GM23338 (cell line): ENCODE measurements around the gene ALOX12. TPM values are rescaled to one million over a fixed set of nuclear protein-coding genes. Genes with fewer than 3 reads are reported as not detected.
A peak's percentile ranks its signal among the peaks of the same experiment; 100 is the strongest.
"Not testable (repeated sequence)": the region's sequence is repeated elsewhere in the genome, so short reads cannot be mapped to it uniquely, and the experiment has no call there.

Experiments
- ATAC-seq: fragments of 200-7000 bp; cut with Tn5 transposase; 3 replicates; pipeline ENCODE4 v1.9.1; 2020
- DNase-seq: peaks from one replicate; pipeline ENCODE4 v3.0.0-alpha.2; 2015; ENCODE audit warnings: low spot score
- H2AFZ ChIP-seq: fragments of 200-600 bp; sonication (generic); 2 replicates; pipeline ENCODE4 v1.8.0; 2016; ENCODE audit warnings: antibody characterized with exemption, mild to moderate bottlenecking, moderate library complexity
- H3F3A ChIP-seq: fragments of 200-600 bp; sonication (generic); replicated peaks from 2 replicates; pipeline ENCODE4 v1.8.0; 2017; ENCODE audit warnings: antibody characterized with exemption, mixed run types, low read depth
- H3K27ac ChIP-seq: fragments of 200-600 bp; sonication (generic); 2 replicates; pipeline ENCODE4 v1.6.1; 2016; ENCODE audit warnings: low read depth
- H3K27me3 ChIP-seq: fragments of 200-600 bp; sonication (generic); 2 replicates; pipeline ENCODE4 v1.8.0; 2016; ENCODE audit warnings: mild to moderate bottlenecking, mixed run types, moderate library complexity; ENCODE audit not compliant: insufficient read depth
- H3K36me3 ChIP-seq: fragments of 200-600 bp; sonication (generic); 2 replicates; pipeline ENCODE4 v1.8.0; 2016; ENCODE audit warnings: mild to moderate bottlenecking; ENCODE audit not compliant: insufficient read depth
- H3K4me1 ChIP-seq: fragments of 200-600 bp; sonication (generic); 2 replicates; pipeline ENCODE4 v1.8.0; 2016; ENCODE audit warnings: mild to moderate bottlenecking, moderate library complexity; ENCODE audit not compliant: insufficient read depth
- H3K4me2 ChIP-seq: fragments of 200-600 bp; sonication (generic); 2 replicates; pipeline ENCODE4 v1.7.1; 2017; ENCODE audit warnings: mixed run types
- H3K4me3 ChIP-seq: fragments of 200-600 bp; sonication (generic); 2 replicates; pipeline ENCODE4 v1.6.1; 2016; ENCODE audit warnings: mixed run types
- H3K79me2 ChIP-seq: fragments of 200-600 bp; sonication (generic); replicated peaks from 2 replicates; pipeline ENCODE4 v1.8.0; 2017; ENCODE audit warnings: mild to moderate bottlenecking; ENCODE audit not compliant: insufficient read depth
- H3K9me2 ChIP-seq: fragments of 200-600 bp; sonication (generic); 2 replicates; pipeline ENCODE4 v1.8.0; 2017; ENCODE audit not compliant: insufficient read depth
- H4K20me1 ChIP-seq: fragments of 200-600 bp; sonication (generic); replicated peaks from 2 replicates; pipeline ENCODE4 v1.8.0; 2017; ENCODE audit warnings: mild to moderate bottlenecking; ENCODE audit not compliant: insufficient read depth
- H3K27ac Mint-ChIP-seq: 2 replicates; pipeline ENCODE4 v1.8.0; 2020; ENCODE audit warnings: inconsistent platforms, mild to moderate bottlenecking, moderate library complexity, mixed read lengths
- H3K27me3 Mint-ChIP-seq: 3 replicates; pipeline ENCODE4 v1.8.0; 2022; ENCODE audit warnings: low read depth, mild to moderate bottlenecking, moderate library complexity, mixed read lengths, inconsistent platforms; ENCODE audit not compliant: insufficient read depth, poor library complexity
- H3K36me3 Mint-ChIP-seq: 3 replicates; pipeline ENCODE4 v1.8.0; 2021; ENCODE audit warnings: low read depth, mild to moderate bottlenecking, inconsistent platforms, moderate library complexity, mixed read lengths
- H3K4me1 Mint-ChIP-seq: 3 replicates; pipeline ENCODE4 v1.8.0; 2020; ENCODE audit warnings: mild to moderate bottlenecking, inconsistent platforms, mixed read lengths
- H3K4me3 Mint-ChIP-seq: 3 replicates; pipeline ENCODE4 v1.8.0; 2021; ENCODE audit warnings: moderate library complexity, mild to moderate bottlenecking, inconsistent platforms, mixed read lengths
- H3K9me3 Mint-ChIP-seq: 3 replicates; pipeline ENCODE4 v1.8.0; 2020; ENCODE audit warnings: moderate library complexity, mild to moderate bottlenecking, inconsistent platforms, mixed read lengths
- CREB1 ChIP-seq: fragments of 250-450 bp; sonication (Bioruptor Pico); IDR thresholded peaks from 2 replicates; pipeline ENCODE4 v1.5.0; 2020; ENCODE audit warnings: low read depth, mild to moderate bottlenecking, moderate library complexity
- EZH2 ChIP-seq: fragments of 200-600 bp; sonication (generic); IDR thresholded peaks from one replicate; pipeline ENCODE4 v1.8.0; 2017; ENCODE audit warnings: antibody characterized with exemption, mild to moderate bottlenecking, low read depth; ENCODE audit not compliant: unreplicated experiment
- EZH2phosphoT487 ChIP-seq: fragments of 200-600 bp; sonication (generic); IDR thresholded peaks from one replicate; pipeline ENCODE4 v1.8.1; 2018; ENCODE audit warnings: antibody characterized with exemption; ENCODE audit not compliant: unreplicated experiment
- JUNB ChIP-seq: IDR thresholded peaks from one replicate; pipeline ENCODE4 v1.6.1; 2016; ENCODE audit warnings: antibody characterized with exemption; ENCODE audit not compliant: unreplicated experiment
- NANOG ChIP-seq: IDR thresholded peaks from 2 replicates; pipeline ENCODE4 v1.6.1; 2016; ENCODE audit warnings: antibody characterized with exemption, borderline replicate concordance
- POLR2AphosphoS5 ChIP-seq: IDR thresholded peaks from 2 replicates; pipeline ENCODE4 v1.6.1; 2016; ENCODE audit warnings: antibody characterized with exemption, low read depth
- STAT1 ChIP-seq: IDR thresholded peaks from one replicate; pipeline ENCODE4 v1.6.1; 2016; ENCODE audit warnings: antibody characterized with exemption; ENCODE audit not compliant: unreplicated experiment
- ZNF114 ChIP-seq: fragments of 250-450 bp; sonication (Bioruptor Pico); IDR thresholded peaks from 2 replicates; pipeline ENCODE4 v1.5.0; 2020; ENCODE audit warnings: mild to moderate bottlenecking, moderate library complexity
- ZNF331 ChIP-seq: fragments of 250-450 bp; sonication (Bioruptor Pico); IDR thresholded peaks from 2 replicates; pipeline ENCODE4 v1.5.0; 2020; ENCODE audit warnings: low read depth, mild to moderate bottlenecking, moderate library complexity
- polyA plus RNA-seq: library from polyadenylated mRNA; unstranded; fragments of >200 nt; fragmentation: Nextera tagmentation; extraction: Ambion mirVana; gene quantifications from 2 replicates; pipeline ENCODE4 v1.2.1, GENCODE V29; 2016
- total RNA-seq: library from RNA; depleted of rRNA; stranded (reverse); fragments of >200 nt; shearing (Covaris generic); gene quantifications from 2 replicates; pipeline ENCODE4 v1.2.3, GENCODE V29; 2014
- TF ChIP-seq, protein P1 (sequence below), 2 experiments: fragments of 200-600 bp in 1 of 2; sonication (generic) in 1 of 2; conservative IDR thresholded peaks; 2 replicates each; pipeline versions ENCODE4 v1.5.1 to v1.6.1; 2016 to 2017; ENCODE audit warnings: antibody characterized with exemption in 2 of 2, low read depth in 2 of 2, mild to moderate bottlenecking in 2 of 2, moderate library complexity in 1 of 2
- TF ChIP-seq, protein P2 (sequence below): IDR thresholded peaks from one replicate; pipeline ENCODE4 v1.6.1; 2018; ENCODE audit warnings: antibody characterized with exemption; ENCODE audit not compliant: unreplicated experiment
- TF ChIP-seq, protein P3 (sequence below): IDR thresholded peaks from 2 replicates; pipeline ENCODE4 v1.6.1; 2016; ENCODE audit warnings: antibody characterized with exemption

The ALOX12 gene
- total and polyA plus RNA-seq, 2 experiments from 2014 or later, result 1.2 to 1.8 TPM

DNA sequence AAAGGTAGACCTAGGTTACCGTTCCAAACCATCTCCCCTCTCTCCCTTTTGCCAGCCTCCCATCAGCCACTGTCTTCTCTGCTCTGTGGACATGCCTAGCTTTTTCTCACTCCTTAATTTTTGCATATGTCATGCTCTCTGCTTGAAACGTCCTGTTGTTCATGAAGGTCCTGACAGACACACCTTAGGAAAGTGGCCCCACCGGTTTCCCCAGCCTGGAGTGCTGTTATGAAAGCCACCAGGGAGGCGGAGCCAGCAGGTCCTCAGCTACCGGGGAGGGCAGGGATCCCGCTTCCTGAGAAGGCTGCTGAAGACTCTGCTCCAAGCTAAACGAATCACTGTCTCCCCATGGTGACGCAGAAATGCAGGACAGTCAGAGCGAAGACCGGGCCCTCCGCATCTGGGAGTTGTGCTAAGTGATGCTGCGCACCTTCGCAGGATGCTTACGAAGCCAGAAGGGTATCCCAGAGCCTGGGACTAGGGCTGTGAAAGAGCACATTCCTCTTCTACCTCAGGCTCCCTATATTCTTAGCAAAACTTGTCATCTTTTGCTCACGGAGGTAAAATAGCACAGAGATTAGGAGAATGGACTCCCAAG, 50.4 kb downstream of the ALOX12 start (continued):
- no peak for TF ChIP-seq ZNF331 (CRISPR knock-in tag)
- no peak for TF ChIP-seq STAT1
- TF ChIP-seq JUNB, result no peak
- no peak for TF ChIP-seq CREB1 (CRISPR knock-in tag)
- TF ChIP-seq, protein P1, sequence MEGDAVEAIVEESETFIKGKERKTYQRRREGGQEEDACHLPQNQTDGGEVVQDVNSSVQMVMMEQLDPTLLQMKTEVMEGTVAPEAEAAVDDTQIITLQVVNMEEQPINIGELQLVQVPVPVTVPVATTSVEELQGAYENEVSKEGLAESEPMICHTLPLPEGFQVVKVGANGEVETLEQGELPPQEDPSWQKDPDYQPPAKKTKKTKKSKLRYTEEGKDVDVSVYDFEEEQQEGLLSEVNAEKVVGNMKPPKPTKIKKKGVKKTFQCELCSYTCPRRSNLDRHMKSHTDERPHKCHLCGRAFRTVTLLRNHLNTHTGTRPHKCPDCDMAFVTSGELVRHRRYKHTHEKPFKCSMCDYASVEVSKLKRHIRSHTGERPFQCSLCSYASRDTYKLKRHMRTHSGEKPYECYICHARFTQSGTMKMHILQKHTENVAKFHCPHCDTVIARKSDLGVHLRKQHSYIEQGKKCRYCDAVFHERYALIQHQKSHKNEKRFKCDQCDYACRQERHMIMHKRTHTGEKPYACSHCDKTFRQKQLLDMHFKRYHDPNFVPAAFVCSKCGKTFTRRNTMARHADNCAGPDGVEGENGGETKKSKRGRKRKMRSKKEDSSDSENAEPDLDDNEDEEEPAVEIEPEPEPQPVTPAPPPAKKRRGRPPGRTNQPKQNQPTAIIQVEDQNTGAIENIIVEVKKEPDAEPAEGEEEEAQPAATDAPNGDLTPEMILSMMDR (conservative IDR thresholded peaks at IDR 0.05; ENCODE audit: low read depth in 2 of 2), result no peak
- no peak for TF ChIP-seq ZNF114
- TF ChIP-seq EZH2phosphoT487, result no peak

DNA sequence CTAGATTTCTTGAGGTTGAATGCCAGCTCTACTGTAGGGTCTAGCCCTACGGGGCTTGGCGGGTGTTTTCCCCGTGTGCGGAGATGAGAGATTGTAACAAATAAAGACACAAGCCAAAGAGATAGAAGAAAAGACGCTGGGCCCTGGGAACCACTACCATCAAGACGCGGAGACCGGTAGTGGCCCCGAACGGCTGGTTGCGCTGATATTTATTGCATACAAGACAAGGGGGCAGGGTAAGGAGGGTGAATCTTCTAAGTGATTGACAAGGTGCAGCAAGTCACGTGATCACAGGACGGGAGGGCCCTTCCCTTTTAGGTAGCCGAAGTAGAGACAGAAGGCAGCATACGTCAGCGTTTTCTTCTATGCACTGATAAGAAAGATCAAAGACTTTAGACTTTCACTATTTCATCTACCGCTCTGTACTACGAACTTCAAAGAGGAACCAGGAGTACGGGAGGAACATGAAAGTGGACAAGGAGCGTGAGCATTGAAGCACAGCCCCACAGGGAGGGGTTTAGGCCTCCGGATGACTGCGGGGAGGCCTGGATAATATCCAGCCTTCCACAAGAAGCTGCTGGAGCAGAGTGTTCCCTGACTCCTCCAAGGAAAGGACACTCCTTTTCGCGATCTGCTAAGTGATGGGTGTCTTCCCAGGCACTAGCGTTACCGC, 51.0 kb downstream of the ALOX12 start:
- H3K27me3 Mint-ChIP-seq, result peaks cover 43% of the 10 kb centered on the region
- not testable (repeated sequence) for H3K36me3 ChIP-seq, H3K4me1 ChIP-seq, H3F3A ChIP-seq, H3K27ac ChIP-seq, H3K79me2 ChIP-seq, H4K20me1 ChIP-seq, H3K9me3 Mint-ChIP-seq, ATAC-seq, H3K9me2 ChIP-seq, H3K36me3 Mint-ChIP-seq, H3K27ac Mint-ChIP-seq
- peak overlapping the region; percentile 72 for H3K4me3 Mint-ChIP-seq
- Histone ChIP-seq H3K4me3 (peak overlapping the region; percentile 65), H3K27me3 (peaks cover 58% of the 10 kb centered on the region), H2AFZ (peak overlapping the region; percentile 89), H3K4me2 (peak overlapping the region; percentile 96)
- DNase-seq, result peak; percentile 71
- peaks cover 20% of the 10 kb centered on the region for H3K4me1 Mint-ChIP-seq

DNA sequence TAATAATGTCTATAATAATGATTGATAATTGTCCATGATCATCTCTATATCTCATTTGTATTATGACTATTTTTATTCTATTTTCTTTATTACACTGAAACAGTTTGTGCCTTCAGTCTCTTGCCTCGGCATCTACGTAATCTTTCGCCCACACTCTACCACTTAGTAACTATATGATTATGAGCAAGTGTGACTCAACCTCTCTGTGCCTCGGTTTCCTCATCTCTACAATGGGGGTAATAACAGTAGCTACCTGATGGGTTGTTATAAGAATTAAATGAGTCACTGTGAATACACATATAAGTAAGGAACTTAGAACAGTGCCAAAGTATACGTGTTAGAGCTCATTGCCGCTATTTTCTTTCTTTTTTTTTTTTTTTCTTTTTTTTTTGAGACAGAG, 51.7 kb downstream of the ALOX12 start:
- Histone ChIP-seq H3K27me3 (peaks cover 51% of the 10 kb centered on the region), H3F3A (0 out of 2 replicates have a peak, but pooled peaks cover 2% of the 10 kb centered on the region), H3K4me3 (no peak overlapping the region), H3K9me2 (no peaks in the 10 kb centered on the region), H3K36me3 (no peaks in the 10 kb centered on the region), H3K4me2 (peak overlapping the region; percentile 96), H2AFZ (no peak overlapping the region), H3K79me2 (no peaks in the 10 kb centered on the region), H3K4me1 (peaks cover 8% of the 10 kb centered on the region; the same call in 1 of the 2 replicates), H3K27ac (no peak overlapping the region), H4K20me1 (no peaks in the 10 kb centered on the region)
- H3K4me3 Mint-ChIP-seq, result no peak overlapping the region
- H3K4me1 Mint-ChIP-seq, result peaks cover 19% of the 10 kb centered on the region
- DNase-seq, result no peak
- H3K27me3 Mint-ChIP-seq, result peaks cover 37% of the 10 kb centered on the region
- H3K9me3 Mint-ChIP-seq, result no peaks in the 10 kb centered on the region
- H3K27ac Mint-ChIP-seq, result no peak overlapping the region
- no peak for ATAC-seq
- H3K36me3 Mint-ChIP-seq, result no peaks in the 10 kb centered on the region
- TF ChIP-seq NANOG, result no peak
- TF ChIP-seq CREB1 (CRISPR knock-in tag), result no peak
- TF ChIP-seq ZNF331 (CRISPR knock-in tag), result no peak
- TF ChIP-seq, protein P2, sequence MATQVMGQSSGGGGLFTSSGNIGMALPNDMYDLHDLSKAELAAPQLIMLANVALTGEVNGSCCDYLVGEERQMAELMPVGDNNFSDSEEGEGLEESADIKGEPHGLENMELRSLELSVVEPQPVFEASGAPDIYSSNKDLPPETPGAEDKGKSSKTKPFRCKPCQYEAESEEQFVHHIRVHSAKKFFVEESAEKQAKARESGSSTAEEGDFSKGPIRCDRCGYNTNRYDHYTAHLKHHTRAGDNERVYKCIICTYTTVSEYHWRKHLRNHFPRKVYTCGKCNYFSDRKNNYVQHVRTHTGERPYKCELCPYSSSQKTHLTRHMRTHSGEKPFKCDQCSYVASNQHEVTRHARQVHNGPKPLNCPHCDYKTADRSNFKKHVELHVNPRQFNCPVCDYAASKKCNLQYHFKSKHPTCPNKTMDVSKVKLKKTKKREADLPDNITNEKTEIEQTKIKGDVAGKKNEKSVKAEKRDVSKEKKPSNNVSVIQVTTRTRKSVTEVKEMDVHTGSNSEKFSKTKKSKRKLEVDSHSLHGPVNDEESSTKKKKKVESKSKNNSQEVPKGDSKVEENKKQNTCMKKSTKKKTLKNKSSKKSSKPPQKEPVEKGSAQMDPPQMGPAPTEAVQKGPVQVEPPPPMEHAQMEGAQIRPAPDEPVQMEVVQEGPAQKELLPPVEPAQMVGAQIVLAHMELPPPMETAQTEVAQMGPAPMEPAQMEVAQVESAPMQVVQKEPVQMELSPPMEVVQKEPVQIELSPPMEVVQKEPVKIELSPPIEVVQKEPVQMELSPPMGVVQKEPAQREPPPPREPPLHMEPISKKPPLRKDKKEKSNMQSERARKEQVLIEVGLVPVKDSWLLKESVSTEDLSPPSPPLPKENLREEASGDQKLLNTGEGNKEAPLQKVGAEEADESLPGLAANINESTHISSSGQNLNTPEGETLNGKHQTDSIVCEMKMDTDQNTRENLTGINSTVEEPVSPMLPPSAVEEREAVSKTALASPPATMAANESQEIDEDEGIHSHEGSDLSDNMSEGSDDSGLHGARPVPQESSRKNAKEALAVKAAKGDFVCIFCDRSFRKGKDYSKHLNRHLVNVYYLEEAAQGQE, result no peak
- TF ChIP-seq, protein P1 (conservative IDR thresholded peaks at IDR 0.05; ENCODE audit: low read depth in 2 of 2), result no peak
- no peak for TF ChIP-seq STAT1
- TF ChIP-seq EZH2phosphoT487, result no peak
- TF ChIP-seq POLR2AphosphoS5, result no peak
- TF ChIP-seq EZH2, result no peak
- TF ChIP-seq, protein P3, sequence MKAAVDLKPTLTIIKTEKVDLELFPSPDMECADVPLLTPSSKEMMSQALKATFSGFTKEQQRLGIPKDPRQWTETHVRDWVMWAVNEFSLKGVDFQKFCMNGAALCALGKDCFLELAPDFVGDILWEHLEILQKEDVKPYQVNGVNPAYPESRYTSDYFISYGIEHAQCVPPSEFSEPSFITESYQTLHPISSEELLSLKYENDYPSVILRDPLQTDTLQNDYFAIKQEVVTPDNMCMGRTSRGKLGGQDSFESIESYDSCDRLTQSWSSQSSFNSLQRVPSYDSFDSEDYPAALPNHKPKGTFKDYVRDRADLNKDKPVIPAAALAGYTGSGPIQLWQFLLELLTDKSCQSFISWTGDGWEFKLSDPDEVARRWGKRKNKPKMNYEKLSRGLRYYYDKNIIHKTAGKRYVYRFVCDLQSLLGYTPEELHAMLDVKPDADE, result no peak
- TF ChIP-seq JUNB, result no peak
